Keratinocyte (primary cell): Measurements from ENCODE around the gene TMEM271. TPM values are rescaled to one million over a fixed set of nuclear protein-coding genes. Genes with fewer than 3 reads are reported as not detected.

Experiments
- DNase-seq: peaks from one replicate; pipeline ENCODE4 v3.0.0-alpha.2; 2011; ENCODE audit warnings: low read depth, missing footprints, low spot score
- FAIRE-seq: peaks from 2 replicates; lab custom pipeline; 2011; peaks lifted over from hg19 to GRCh38; lab: Jason Lieb, UNC
- H2AFZ ChIP-seq: 2 replicates; pipeline ENCODE4 v1.6.0; 2012; ENCODE audit warnings: low read length, control low read depth, inconsistent platforms; ENCODE audit not compliant: control insufficient read depth
- H3K27ac ChIP-seq: 2 replicates; pipeline ENCODE4 v1.5.1; 2011; ENCODE audit warnings: low read length; ENCODE audit not compliant: control insufficient read depth, insufficient read depth
- H3K27me3 ChIP-seq: 3 replicates; pipeline ENCODE4 v1.6.0; 2011; ENCODE audit warnings: low read length; ENCODE audit not compliant: control insufficient read depth, insufficient read depth; ENCODE audit errors: extremely low read depth
- H3K36me3 ChIP-seq, 2 experiments: 2 replicates in 1 of 2; 3 replicates in 1 of 2; pipeline ENCODE4 v1.5.1; 2011; ENCODE audit warnings: low read length in 2 of 2, mild to moderate bottlenecking in 1 of 2; ENCODE audit not compliant: control insufficient read depth in 2 of 2, insufficient read depth in 2 of 2; ENCODE audit errors: extremely low read depth in 1 of 2
- H3K4me1 ChIP-seq: 3 replicates; pipeline ENCODE4 v1.5.1; 2011; ENCODE audit warnings: low read length; ENCODE audit not compliant: control insufficient read depth, insufficient read depth; ENCODE audit errors: extremely low read depth
- H3K4me2 ChIP-seq: 3 replicates; pipeline ENCODE4 v1.6.0; 2011; ENCODE audit warnings: low read depth, low read length; ENCODE audit not compliant: control insufficient read depth, insufficient read depth; ENCODE audit errors: extremely low read depth
- H3K4me3 ChIP-seq, 3 experiments: fragments of 200-600 bp in 1 of 3; sonication (generic) in 1 of 3; 2 replicates in 2 of 3; 3 replicates in 1 of 3; pipeline ENCODE4 v1.5.1; 2011 to 2016; ENCODE audit warnings: low read length in 3 of 3, mild to moderate bottlenecking in 3 of 3, control low read depth in 2 of 3, inconsistent platforms in 1 of 3, low read depth in 1 of 3, mixed read lengths in 1 of 3, mixed run types in 1 of 3, moderate library complexity in 1 of 3; ENCODE audit not compliant: control insufficient read depth in 2 of 3, insufficient read depth in 2 of 3; ENCODE audit errors: extremely low read depth in 1 of 3
- H3K79me2 ChIP-seq: 2 replicates; pipeline ENCODE4 v1.6.0; 2012; ENCODE audit warnings: low read length; ENCODE audit not compliant: control insufficient read depth, insufficient read depth
- H3K9ac ChIP-seq: 3 replicates; pipeline ENCODE4 v1.6.0; 2011; ENCODE audit warnings: low read length; ENCODE audit not compliant: control insufficient read depth, insufficient read depth; ENCODE audit errors: extremely low read depth
- H3K9me1 ChIP-seq: 3 replicates; pipeline ENCODE4 v1.6.0; 2011; ENCODE audit warnings: low read length; ENCODE audit not compliant: control insufficient read depth, insufficient read depth; ENCODE audit errors: extremely low read depth
- H3K9me3 ChIP-seq: 2 replicates; pipeline ENCODE4 v1.5.1; 2012; ENCODE audit warnings: low read depth, low read length; ENCODE audit not compliant: control insufficient read depth
- H4K20me1 ChIP-seq: 3 replicates; pipeline ENCODE4 v1.6.0; 2011; ENCODE audit warnings: low read length; ENCODE audit not compliant: control insufficient read depth, insufficient read depth; ENCODE audit errors: extremely low read depth
- EZH2 ChIP-seq: IDR thresholded peaks from one replicate; pipeline ENCODE4 v1.6.1; 2012; ENCODE audit warnings: inconsistent platforms, mild to moderate bottlenecking, low read length, moderate library complexity
- dilution Hi-C: fragments of 300-500 bp; cut with MboI; formaldehyde crosslinking; loops from one replicate; pipeline ENCODE4 v1.7.0; 2020; ENCODE audit warnings: low sequenced_read_pairs; ENCODE audit not compliant: extremely low pct_ligation_motif_present
- polyA plus RNA-seq, 5 experiments: library from polyadenylated mRNA; depleted of rRNA in 3 of 5; stranded (reverse) in 3 of 5; stranded (forward) in 1 of 5; unstranded in 1 of 5; fragments of >200 nt; gene quantifications; 1 replicate in 1 of 5; 2 replicates in 3 of 5; 3 replicates in 1 of 5; pipeline versions ENCODE4 v1.2.1 to v1.2.3, GENCODE V29; 2011 to 2012; ENCODE audit warnings: missing spikeins in 2 of 5, low read depth in 1 of 5, low replicate concordance in 1 of 5
- TF ChIP-seq, protein P1 (sequence below), 3 experiments: IDR thresholded peaks in 1 of 3; conservative IDR thresholded peaks in 1 of 3; optimal IDR thresholded peaks in 1 of 3; 2 replicates in 2 of 3; 3 replicates in 1 of 3; pipeline versions ENCODE3 to v1.5.1; 2011; ENCODE audit warnings: low read length in 3 of 3, mild to moderate bottlenecking in 3 of 3, moderate library complexity in 2 of 3, control low read depth in 1 of 3, inconsistent platforms in 1 of 3; ENCODE audit not compliant: insufficient read depth in 2 of 3; ENCODE audit errors: extremely low read depth in 1 of 3

TMEM271 gene
- polyA plus RNA-seq, 1 donor (not counting 4 experiments of a cell fraction or from before 2014, with no cell fraction given), result not detected

DNA sequence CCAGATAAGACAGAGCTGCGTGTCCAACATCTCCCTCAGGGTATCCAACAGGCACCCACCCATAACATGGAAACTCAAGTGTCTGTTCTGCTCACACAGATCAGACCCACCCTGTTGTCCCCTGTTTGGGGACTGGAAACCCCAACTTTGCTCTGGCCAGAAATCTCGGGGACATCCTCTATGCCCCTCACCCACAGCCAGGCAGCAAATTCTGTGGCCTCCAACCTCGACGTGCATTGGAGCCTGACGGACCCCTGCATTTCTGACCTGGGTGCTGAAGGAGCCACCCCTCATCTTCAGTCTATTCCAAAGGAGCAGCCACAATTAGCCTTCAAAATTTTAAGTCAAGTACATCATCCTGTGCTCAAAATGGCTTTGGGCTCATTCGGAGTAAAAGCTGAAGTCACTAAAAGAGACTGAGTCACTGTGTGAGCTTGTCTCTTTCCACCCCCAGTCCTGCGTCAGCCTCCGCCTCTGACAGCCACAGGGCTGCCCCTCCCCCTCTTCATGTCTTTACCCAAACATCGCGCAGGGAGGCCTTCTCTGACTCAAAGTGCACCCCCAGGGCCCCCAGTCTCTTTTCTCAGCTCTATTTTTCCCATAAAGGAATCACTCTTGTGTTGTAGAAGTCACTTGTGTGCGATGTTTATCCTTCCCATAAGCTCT lies 24.9 kb upstream of the TMEM271 start:
- H3K27ac ChIP-seq, result no peak overlapping the region
- no peak overlapping the region for H3K4me3 ChIP-seq
- DNase-seq (no peak), FAIRE-seq (no peak)
- no peaks in the 10 kb centered on the region for H3K79me2 ChIP-seq
- H3K9ac ChIP-seq, result no peak overlapping the region
- dilution Hi-C loops, result no loop called here
- no peaks in the 10 kb centered on the region for H3K9me1 ChIP-seq
- H3K4me1 ChIP-seq, result no peaks in the 10 kb centered on the region
- H3K4me2 ChIP-seq, result no peak overlapping the region
- H3K27me3 ChIP-seq, result no peaks in the 10 kb centered on the region
- H2AFZ ChIP-seq, result no peak overlapping the region
- no peaks in the 10 kb centered on the region for H3K9me3 ChIP-seq
- H3K36me3 ChIP-seq, result no peaks in the 10 kb centered on the region
- TF ChIP-seq, protein P1, sequence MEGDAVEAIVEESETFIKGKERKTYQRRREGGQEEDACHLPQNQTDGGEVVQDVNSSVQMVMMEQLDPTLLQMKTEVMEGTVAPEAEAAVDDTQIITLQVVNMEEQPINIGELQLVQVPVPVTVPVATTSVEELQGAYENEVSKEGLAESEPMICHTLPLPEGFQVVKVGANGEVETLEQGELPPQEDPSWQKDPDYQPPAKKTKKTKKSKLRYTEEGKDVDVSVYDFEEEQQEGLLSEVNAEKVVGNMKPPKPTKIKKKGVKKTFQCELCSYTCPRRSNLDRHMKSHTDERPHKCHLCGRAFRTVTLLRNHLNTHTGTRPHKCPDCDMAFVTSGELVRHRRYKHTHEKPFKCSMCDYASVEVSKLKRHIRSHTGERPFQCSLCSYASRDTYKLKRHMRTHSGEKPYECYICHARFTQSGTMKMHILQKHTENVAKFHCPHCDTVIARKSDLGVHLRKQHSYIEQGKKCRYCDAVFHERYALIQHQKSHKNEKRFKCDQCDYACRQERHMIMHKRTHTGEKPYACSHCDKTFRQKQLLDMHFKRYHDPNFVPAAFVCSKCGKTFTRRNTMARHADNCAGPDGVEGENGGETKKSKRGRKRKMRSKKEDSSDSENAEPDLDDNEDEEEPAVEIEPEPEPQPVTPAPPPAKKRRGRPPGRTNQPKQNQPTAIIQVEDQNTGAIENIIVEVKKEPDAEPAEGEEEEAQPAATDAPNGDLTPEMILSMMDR (optimal IDR thresholded peaks at IDR 0.05 in 1 of 3, IDR thresholded peaks at IDR 0.05 in 1 of 3, conservative IDR thresholded peaks at IDR 0.05 in 1 of 3; ENCODE audit: extremely low read depth in 1 of 3, insufficient read depth in 2 of 3, low read length in 3 of 3), result no peak
- TF ChIP-seq EZH2, result no peak
- no peaks in the 10 kb centered on the region for H4K20me1 ChIP-seq

DNA sequence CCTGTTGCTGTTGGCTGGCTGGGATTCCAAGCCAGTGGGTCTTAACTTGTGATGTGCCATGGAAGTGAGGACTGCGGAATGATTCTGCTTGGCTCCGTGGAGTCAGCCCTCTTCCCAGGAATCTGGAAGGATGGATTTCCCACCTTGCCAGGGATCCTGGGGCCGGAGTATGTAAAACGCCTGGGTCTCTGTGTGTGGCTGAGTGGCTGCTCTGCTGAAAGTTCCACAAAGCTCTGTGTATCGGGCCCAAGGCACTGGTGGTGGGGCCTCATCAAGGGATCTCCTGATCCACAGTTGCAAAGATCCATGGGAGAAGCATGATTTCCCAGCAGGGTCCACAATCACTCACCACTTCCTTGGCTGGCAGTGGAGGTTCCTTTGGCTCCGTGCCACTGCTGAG lies 24.1 kb upstream of the TMEM271 start:
- H3K4me3 ChIP-seq, result no peak overlapping the region
- FAIRE-seq, result no peak
- no peak for TF ChIP-seq EZH2
- no peaks in the 10 kb centered on the region for H3K4me1 ChIP-seq
- H3K9me1 ChIP-seq, result no peaks in the 10 kb centered on the region
- no peak overlapping the region for H3K9ac ChIP-seq
- no peaks in the 10 kb centered on the region for H4K20me1 ChIP-seq
- no peaks in the 10 kb centered on the region for H3K36me3 ChIP-seq
- no peaks in the 10 kb centered on the region for H3K27me3 ChIP-seq
- dilution Hi-C loops, result no loop called here
- H3K79me2 ChIP-seq, result no peaks in the 10 kb centered on the region
- DNase-seq, result no peak
- H3K4me2 ChIP-seq, result no peak overlapping the region
- H3K9me3 ChIP-seq, result no peaks in the 10 kb centered on the region
- no peak overlapping the region for H3K27ac ChIP-seq
- H2AFZ ChIP-seq, result no peak overlapping the region

DNA sequence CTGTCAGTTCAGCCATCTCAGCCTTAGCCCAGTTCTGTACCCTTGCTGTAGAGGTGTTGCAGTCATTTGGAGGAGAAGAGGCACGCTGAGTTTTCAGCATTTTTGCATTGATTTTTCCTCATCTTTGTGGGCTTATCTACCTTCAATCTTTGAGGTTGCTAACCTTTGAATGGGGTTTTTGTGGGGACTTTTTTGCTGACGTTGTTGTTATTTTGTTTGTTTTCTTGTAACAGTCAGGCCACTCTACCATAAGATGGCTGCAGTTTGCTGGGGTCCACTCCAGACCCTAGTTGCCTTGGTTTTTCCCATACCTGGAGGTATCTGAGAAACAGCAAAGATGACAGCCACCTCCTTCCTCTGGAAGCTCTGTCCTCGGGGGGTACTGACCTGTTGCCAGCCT lies 22.8 kb upstream of the TMEM271 start:
- H4K20me1 ChIP-seq, result no peaks in the 10 kb centered on the region
- no peak overlapping the region for H3K4me2 ChIP-seq
- dilution Hi-C loops, result no loop called here
- no peaks in the 10 kb centered on the region for H3K9me1 ChIP-seq
- H3K9me3 ChIP-seq, result no peaks in the 10 kb centered on the region
- TF ChIP-seq, protein P1 (optimal IDR thresholded peaks at IDR 0.05 in 1 of 3, IDR thresholded peaks at IDR 0.05 in 1 of 3, conservative IDR thresholded peaks at IDR 0.05 in 1 of 3; ENCODE audit: extremely low read depth in 1 of 3, insufficient read depth in 2 of 3, low read length in 3 of 3), result no peak
- no peak for TF ChIP-seq EZH2
- no peaks in the 10 kb centered on the region for H3K79me2 ChIP-seq
- H3K4me3 ChIP-seq, result no peak overlapping the region
- no peaks in the 10 kb centered on the region for H3K36me3 ChIP-seq
- H2AFZ ChIP-seq, result no peak overlapping the region
- no peaks in the 10 kb centered on the region for H3K27me3 ChIP-seq
- H3K27ac ChIP-seq, result no peak overlapping the region
- FAIRE-seq, result no peak
- H3K9ac ChIP-seq, result no peak overlapping the region
- no peaks in the 10 kb centered on the region for H3K4me1 ChIP-seq
- no peak for DNase-seq
